ENCODE measurements around the gene MSH3.

- TF ChIP-seq CTCF (IDR thresholded peaks at IDR 0.05; ENCODE audit: insufficient read depth, low read depth, low read length) (no peak), EZH2 (IDR thresholded peaks at IDR 0.05; ENCODE audit: insufficient read depth, low read length) (no peak)
These were observed 110.3 kb downstream of the MSH3 start for GRCh38 chr5:80764786-80765185.
